ENCODE results near the gene F10.

The F10 gene

GRCh38 chr13:113120300-113121182 is 2.1 kb upstream of the F10 start:
- H3K18ac ChIP-seq (ENCODE audit: low read length) = peak overlapping the region; percentile 54
- peaks cover 10 to 11% of the 10 kb centered on the region in 2 donors for H3K4me1 ChIP-seq (ENCODE audit: control insufficient read depth in 2 of 2, insufficient read depth in 1 of 2, low read depth in 1 of 2, low read length in 2 of 2)
- H3K23ac ChIP-seq (ENCODE audit: low read depth, low read length, poor library complexity) = no peak overlapping the region
- DNase-seq (ENCODE audit: low spot score) = no peak
- H2AK5ac ChIP-seq (ENCODE audit: low read depth, low read length) = peak overlapping the region; percentile 54
- peaks cover 0 to 2% of the 10 kb centered on the region in 2 donors for H3K36me3 ChIP-seq (replicated peaks in 1 of 2; ENCODE audit: control insufficient read depth in 2 of 2, insufficient read depth in 2 of 2, low read length in 2 of 2)
- H4K8ac ChIP-seq (ENCODE audit: low read depth, low read length) = no peak overlapping the region
- H3K27me3 ChIP-seq (ENCODE audit: control insufficient read depth in 3 of 3, insufficient read depth in 3 of 3, low read depth in 1 of 3, low read length in 3 of 3) = peaks cover 0 to 6% (median 0%) of the 10 kb centered on the region in 3 experiments
- WGBS, 2 donors (ENCODE audit: extremely low coverage in 2 of 2, insufficient read length in 2 of 2, insufficient replicate concordance in 1 of 2) = no CpG with 5 or more reads among the region's 19 CpGs
- peaks cover 0 to 4% of the 10 kb centered on the region in 2 donors for H3K9me3 ChIP-seq (replicated peaks in 1 of 2; ENCODE audit: control insufficient read depth in 2 of 2, insufficient read depth in 1 of 2, low read depth in 1 of 2, low read length in 2 of 2)
- no peak overlapping the region for H2BK5ac ChIP-seq (ENCODE audit: low read length)
- H3K79me1 ChIP-seq (ENCODE audit: low read depth, low read length) = no peaks in the 10 kb centered on the region
- no peak overlapping the region for H3K14ac ChIP-seq (ENCODE audit: low read length)
- H3K4ac ChIP-seq (ENCODE audit: low read length) = no peak overlapping the region
- no peak overlapping the region for H3K4me2 ChIP-seq (ENCODE audit: insufficient read depth, low read length, poor library complexity, severe bottlenecking)
- no peak overlapping the region for H2AFZ ChIP-seq (ENCODE audit: low read length)
- no peak overlapping the region for H2BK120ac ChIP-seq (ENCODE audit: low read depth, low read length)
- H3K27ac ChIP-seq (replicated peaks; ENCODE audit: low read length) = no peak overlapping the region
- H2BK12ac ChIP-seq (ENCODE audit: low read length) = no peak overlapping the region
- H3K9ac ChIP-seq (ENCODE audit: low read depth, low read length, poor library complexity) = no peak overlapping the region
- peak overlapping the region; percentile 20 for H2BK15ac ChIP-seq (ENCODE audit: low read length)
- H4K91ac ChIP-seq (ENCODE audit: low read depth, low read length, poor library complexity) = no peak overlapping the region
- H3K4me3 ChIP-seq (ENCODE audit: low read length in 2 of 2) = no peak overlapping the region

GRCh38 chr13:113121183-113121927 is 1.2 kb upstream of the F10 start:
- H3K27me3 ChIP-seq (ENCODE audit: control insufficient read depth in 3 of 3, insufficient read depth in 3 of 3, low read depth in 1 of 3, low read length in 3 of 3) = peaks cover 0 to 8% (median 0%) of the 10 kb centered on the region in 3 experiments
- peak overlapping the region; percentile 7 for H2BK120ac ChIP-seq (ENCODE audit: low read depth, low read length)
- peak overlapping the region; percentile 28 for H3K4ac ChIP-seq (ENCODE audit: low read length)
- H3K36me3 ChIP-seq (replicated peaks in 1 of 2; ENCODE audit: control insufficient read depth in 2 of 2, insufficient read depth in 2 of 2, low read length in 2 of 2) = peaks cover 0 to 2% of the 10 kb centered on the region in 2 donors
- no peak overlapping the region for H4K8ac ChIP-seq (ENCODE audit: low read depth, low read length)
- no peak for DNase-seq (ENCODE audit: low spot score)
- peaks cover 0 to 4% of the 10 kb centered on the region in 2 donors for H3K9me3 ChIP-seq (replicated peaks in 1 of 2; ENCODE audit: control insufficient read depth in 2 of 2, insufficient read depth in 1 of 2, low read depth in 1 of 2, low read length in 2 of 2)
- peak overlapping the region; percentile 87 for H2BK12ac ChIP-seq (ENCODE audit: low read length)
- H2AK5ac ChIP-seq (ENCODE audit: low read depth, low read length) = peak overlapping the region; percentile 54
- no peak overlapping the region for H3K4me2 ChIP-seq (ENCODE audit: insufficient read depth, low read length, poor library complexity, severe bottlenecking)
- peak overlapping the region; percentile 16 for H3K18ac ChIP-seq (ENCODE audit: low read length)
- H3K9ac ChIP-seq (ENCODE audit: low read depth, low read length, poor library complexity) = peak overlapping the region; percentile 31
- no peak overlapping the region for H2AFZ ChIP-seq (ENCODE audit: low read length)
- no peak overlapping the region for H2BK5ac ChIP-seq (ENCODE audit: low read length)
- H3K14ac ChIP-seq (ENCODE audit: low read length) = peak overlapping the region; percentile 82
- peak overlapping the region in 1 of 2 donors; percentile 54 for H3K4me3 ChIP-seq (ENCODE audit: low read length in 2 of 2)
- no peak overlapping the region for H4K91ac ChIP-seq (ENCODE audit: low read depth, low read length, poor library complexity)
- H3K23ac ChIP-seq (ENCODE audit: low read depth, low read length, poor library complexity) = peak overlapping the region; percentile 27
- H2BK15ac ChIP-seq (ENCODE audit: low read length) = peak overlapping the region; percentile 35
- H3K79me1 ChIP-seq (ENCODE audit: low read depth, low read length) = no peaks in the 10 kb centered on the region
- no peak overlapping the region for H3K27ac ChIP-seq (replicated peaks; ENCODE audit: low read length)
- WGBS, 2 donors (ENCODE audit: extremely low coverage in 2 of 2, insufficient read length in 2 of 2, insufficient replicate concordance in 1 of 2) = no CpG with 5 or more reads among the region's 24 CpGs
- H3K4me1 ChIP-seq (ENCODE audit: control insufficient read depth in 2 of 2, insufficient read depth in 1 of 2, low read depth in 1 of 2, low read length in 2 of 2) = peaks cover 10 to 11% of the 10 kb centered on the region in 2 donors

- Histone ChIP-seq H3K18ac (ENCODE audit: low read length) (no peak overlapping the region), H3K4ac (ENCODE audit: low read length) (peak overlapping the region; percentile 79), H3K9me3 (replicated peaks in 1 of 2; ENCODE audit: control insufficient read depth in 2 of 2, insufficient read depth in 1 of 2, low read depth in 1 of 2, low read length in 2 of 2) (peaks cover 0 to 4% of the 10 kb centered on the region in 2 donors), H2AFZ (ENCODE audit: low read length) (peak overlapping the region; percentile 81), H2BK5ac (ENCODE audit: low read length) (no peak overlapping the region), H4K8ac (ENCODE audit: low read depth, low read length) (no peak overlapping the region), H3K14ac (ENCODE audit: low read length) (peak overlapping the region; percentile 82), H3K27me3 (ENCODE audit: control insufficient read depth in 3 of 3, insufficient read depth in 3 of 3, low read depth in 1 of 3, low read length in 3 of 3) (peaks cover 0 to 9% (median 0%) of the 10 kb centered on the region in 3 experiments), H2BK120ac (ENCODE audit: low read depth, low read length) (peak overlapping the region; percentile 7), H3K23ac (ENCODE audit: low read depth, low read length, poor library complexity) (peak overlapping the region; percentile 8), H3K79me1 (ENCODE audit: low read depth, low read length) (no peaks in the 10 kb centered on the region), H3K4me2 (ENCODE audit: insufficient read depth, low read length, poor library complexity, severe bottlenecking) (no peak overlapping the region), H3K4me1 (ENCODE audit: control insufficient read depth in 2 of 2, insufficient read depth in 1 of 2, low read depth in 1 of 2, low read length in 2 of 2) (peaks cover 10 to 11% of the 10 kb centered on the region in 2 donors), H2BK12ac (ENCODE audit: low read length) (peak overlapping the region; percentile 87), H2AK5ac (ENCODE audit: low read depth, low read length) (peak overlapping the region; percentile 83), H4K91ac (ENCODE audit: low read depth, low read length, poor library complexity) (no peak overlapping the region), H2BK15ac (ENCODE audit: low read length) (peak overlapping the region; percentile 35), H3K27ac (replicated peaks; ENCODE audit: low read length) (no peak overlapping the region), H3K36me3 (replicated peaks in 1 of 2; ENCODE audit: control insufficient read depth in 2 of 2, insufficient read depth in 2 of 2, low read length in 2 of 2) (peaks cover 0 to 2% of the 10 kb centered on the region in 2 donors), H3K4me3 (ENCODE audit: low read length in 2 of 2) (peak overlapping the region in 1 of 2 donors; percentile 54), H3K9ac (ENCODE audit: low read depth, low read length, poor library complexity) (no peak overlapping the region)
- DNase-seq (ENCODE audit: low spot score) = no peak
- WGBS, 2 donors (ENCODE audit: extremely low coverage in 2 of 2, insufficient read length in 2 of 2, insufficient replicate concordance in 1 of 2) = no CpG with 5 or more reads among the region's 16 CpGs
Observed at GRCh38 chr13:113121928-113122471, 599 bp upstream of the F10 start.
